MV-4-11 (cell line): ENCODE measurements around the gene RNF115.
"Not testable (repeated sequence)": the region's sequence is repeated elsewhere in the genome, so short reads cannot be mapped to it uniquely, and the experiment has no call there.

Experiments used
- DNase-seq: peaks from one replicate; lab custom pipeline; 2025; lab: John Stamatoyannopoulos, UW

RNF115 gene

GRCh38 chr1:145827966-145828365 is 4.1 kb upstream of the RNF115 start:
- DNase-seq: peak; percentile 35

DNA sequence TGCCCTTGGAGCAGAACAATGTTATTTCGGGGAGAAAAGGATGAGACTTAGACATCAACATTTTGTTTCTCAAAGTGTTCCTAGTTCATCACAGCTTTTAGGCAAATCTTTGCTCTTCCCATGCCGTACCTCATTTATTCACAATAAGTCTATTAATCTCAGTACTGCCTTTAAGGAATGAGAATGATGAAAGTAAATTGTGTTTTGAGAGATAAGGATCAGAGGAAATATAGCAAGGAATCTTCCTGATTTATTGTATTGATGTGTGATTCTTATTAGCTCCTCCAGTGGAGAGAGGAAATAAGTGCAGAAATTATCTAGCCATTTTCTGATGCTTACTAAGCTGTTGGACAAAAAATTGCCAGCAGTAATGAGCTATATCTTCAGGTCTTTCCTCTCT is 2.1 kb upstream of the RNF115 start:
- DNase-seq: peak; percentile 7

DNA sequence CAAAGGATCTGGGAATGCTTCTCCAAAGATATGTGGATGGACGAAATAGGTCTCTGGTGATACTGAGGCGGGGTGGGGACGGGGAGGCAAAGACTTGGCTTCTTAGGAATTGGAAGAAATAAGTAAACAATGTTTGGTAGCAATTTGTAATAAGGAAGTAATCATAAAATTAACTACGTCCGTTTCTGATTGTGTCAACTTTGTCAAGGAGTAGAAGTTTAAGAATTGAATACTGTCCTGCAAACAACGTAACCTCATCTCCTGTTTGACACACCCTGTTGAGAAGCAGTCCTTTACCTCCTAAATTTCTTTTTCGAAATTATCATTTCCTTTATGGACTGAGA is 576 bp upstream of the RNF115 start:
- DNase-seq: no peak

- DNase-seq: not testable (repeated sequence)
Measured at GRCh38 chr1:145822779-145823331, 1.0 kb downstream of the RNF115 start.

GRCh38 chr1:145818095-145818494 is 5.8 kb downstream of the RNF115 start:
- not testable (repeated sequence) for DNase-seq

DNA sequence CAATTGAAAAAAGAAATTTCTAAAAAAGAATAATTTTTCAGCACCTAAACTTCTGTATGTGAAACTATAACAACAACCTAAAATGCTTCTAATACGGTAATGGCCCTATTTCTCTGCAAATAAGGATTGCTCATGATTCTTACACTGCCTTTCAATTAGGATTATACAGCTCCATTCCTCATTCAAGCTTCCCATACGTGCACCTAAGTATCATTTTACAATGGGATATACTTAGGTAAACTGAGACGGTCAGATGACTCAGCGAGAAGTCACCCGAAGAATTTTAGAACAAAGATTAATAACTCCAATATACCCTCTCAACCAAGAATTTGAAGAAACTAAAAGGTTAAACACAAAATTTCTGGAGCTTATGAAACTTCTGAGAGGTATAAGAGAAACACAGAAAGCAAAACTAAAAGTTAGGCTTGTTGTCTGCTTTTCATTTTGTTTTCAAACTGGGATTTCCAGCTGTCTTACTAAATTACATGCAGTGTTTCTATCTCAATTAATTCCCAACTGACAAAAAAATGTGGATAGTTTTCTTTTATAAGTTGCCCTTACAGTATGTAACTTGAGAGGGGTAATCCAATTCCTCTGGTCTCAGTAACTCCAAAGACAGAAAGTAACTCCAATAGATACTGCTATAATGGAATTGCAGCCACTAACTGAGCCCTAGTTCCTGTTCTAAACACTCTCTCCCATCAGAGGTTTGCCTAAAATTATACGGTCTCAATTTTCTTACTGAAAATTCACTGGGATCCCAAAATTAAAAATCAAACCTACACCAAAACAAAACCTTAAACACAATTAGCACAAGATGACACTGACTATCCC is 10.7 kb downstream of the RNF115 start:
- not testable (repeated sequence) for DNase-seq

DNA sequence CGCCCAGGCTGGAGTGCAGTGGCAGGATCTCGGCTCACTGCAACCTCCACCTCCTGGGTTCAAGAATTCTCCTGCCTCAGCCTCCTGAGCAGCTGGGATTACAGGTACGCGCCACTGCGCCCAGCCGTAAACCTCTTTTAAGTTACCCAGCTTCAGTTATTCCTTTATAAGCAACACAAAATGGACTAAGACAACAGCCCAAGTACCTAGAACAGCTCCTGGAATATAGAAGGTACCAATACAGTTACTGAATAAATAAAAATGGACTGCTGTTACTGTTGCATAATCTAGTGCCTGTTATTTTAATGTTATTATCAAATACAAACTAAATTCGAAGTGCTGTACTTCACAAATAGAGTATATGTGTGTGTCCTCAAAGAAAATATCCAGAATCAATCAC is 17.1 kb downstream of the RNF115 start:
- DNase-seq: no peak

- no peak for DNase-seq
Measured at GRCh38 chr1:145806408-145806807, 17.5 kb downstream of the RNF115 start.

DNA sequence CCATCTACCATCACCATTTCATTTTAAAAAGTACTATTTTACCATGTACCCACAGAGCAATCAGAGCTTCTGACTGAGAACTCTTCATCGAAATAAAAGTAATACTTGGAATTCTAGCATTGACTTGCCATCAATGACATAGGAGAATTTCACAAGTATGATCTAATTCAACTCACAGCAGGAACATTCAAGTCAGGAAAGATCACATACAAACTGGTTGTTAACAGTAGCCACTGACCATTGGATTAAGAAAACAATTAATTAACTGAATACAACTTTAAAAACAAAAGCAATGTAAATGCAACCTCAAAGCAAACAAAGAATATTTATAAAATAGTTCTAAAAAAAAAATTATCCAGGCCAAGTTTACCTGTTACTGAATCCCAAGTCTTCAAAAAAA is 18.8 kb downstream of the RNF115 start:
- DNase-seq: no peak

GRCh38 chr1:145804235-145805045 is 19.5 kb downstream of the RNF115 start:
- peak; percentile 10 for DNase-seq

DNA sequence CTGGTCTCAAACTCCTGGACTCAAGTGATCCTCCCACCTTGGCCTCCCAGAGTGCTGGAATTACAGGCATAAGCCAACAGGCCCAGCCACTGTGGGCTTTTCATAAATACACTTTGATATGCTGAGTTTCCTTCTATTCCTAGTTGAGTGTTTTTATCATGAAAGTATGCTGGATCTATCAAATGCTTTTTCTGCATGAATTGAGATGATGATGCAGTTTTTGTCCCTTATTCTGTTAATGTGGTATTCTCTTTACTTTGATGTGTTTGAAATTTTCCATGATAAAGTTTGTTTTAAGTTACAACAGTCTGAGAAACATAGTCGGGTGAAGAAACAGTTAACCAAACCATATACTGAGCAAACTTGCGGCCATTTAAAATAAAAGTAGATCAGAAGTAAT is 24.1 kb downstream of the RNF115 start:
- no peak for DNase-seq

DNA sequence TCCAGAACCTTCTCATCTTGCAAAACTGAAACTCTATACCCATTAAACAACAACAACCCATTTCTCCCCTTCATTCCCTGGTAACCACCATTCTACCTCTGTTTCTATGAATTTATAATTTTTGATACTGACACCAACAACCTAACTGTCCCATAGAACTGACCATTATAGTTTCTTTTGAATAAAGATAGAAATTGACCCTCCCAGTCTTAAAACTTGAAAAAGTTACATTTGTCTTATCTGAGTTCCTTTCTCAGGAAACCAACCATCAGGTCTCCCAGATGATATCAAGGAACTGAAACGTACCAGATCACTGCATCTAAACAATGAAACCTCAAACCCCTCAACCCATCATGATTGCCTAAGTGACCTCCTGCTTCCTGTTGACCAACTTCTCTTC is 27.1 kb downstream of the RNF115 start:
- DNase-seq: peak; percentile 80

DNA sequence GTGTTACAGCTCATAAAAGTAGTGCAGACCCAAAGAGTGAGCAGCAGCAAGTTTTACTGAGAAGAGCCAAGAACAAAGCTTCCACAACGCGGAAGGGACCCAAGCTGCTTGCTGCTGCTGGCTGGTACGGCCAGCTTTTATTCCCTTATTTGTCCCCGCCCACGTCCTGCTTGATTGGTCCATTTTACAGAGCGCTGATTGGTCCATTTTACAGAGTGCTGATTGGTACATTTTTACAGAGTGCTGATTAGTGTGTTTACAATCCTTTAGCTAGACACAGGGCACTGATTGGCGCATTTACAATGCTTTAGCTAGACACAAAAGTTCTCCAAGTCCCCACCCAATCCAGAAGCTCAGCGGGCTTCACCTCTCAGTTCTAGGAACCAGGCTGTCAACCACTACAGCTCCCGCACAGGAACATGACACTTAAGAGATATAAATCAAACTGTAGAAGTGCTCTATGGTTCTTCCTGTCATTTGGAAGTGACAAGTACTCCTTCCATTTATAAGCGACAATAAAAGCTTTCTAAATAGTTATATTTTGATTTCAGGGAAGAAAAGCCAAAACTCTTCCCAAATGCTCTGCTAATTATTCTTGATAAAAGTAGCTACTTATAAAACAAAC is 28.5 kb downstream of the RNF115 start:
- no peak for DNase-seq

DNA sequence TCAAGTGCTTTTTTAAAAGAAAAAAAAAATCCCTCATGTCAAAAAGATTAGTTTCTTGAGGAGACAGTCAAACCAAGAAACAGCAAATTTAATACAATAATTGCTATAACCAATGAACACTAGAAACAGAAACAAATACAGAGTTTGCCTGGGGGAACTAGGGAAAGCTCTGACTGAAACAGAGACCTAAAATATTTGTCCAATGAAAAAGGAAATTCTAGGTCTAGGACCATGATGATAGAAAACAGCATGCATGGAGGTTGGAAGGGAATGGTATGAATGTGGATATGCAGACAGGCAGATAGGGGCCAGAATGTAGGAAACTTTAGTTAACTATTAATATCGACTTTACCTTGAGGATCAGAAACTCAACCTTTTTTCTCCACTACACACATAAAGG is 31.4 kb downstream of the RNF115 start:
- no peak for DNase-seq

GRCh38 chr1:145791860-145792259 is 32.0 kb downstream of the RNF115 start:
- DNase-seq: not testable (repeated sequence)

DNA sequence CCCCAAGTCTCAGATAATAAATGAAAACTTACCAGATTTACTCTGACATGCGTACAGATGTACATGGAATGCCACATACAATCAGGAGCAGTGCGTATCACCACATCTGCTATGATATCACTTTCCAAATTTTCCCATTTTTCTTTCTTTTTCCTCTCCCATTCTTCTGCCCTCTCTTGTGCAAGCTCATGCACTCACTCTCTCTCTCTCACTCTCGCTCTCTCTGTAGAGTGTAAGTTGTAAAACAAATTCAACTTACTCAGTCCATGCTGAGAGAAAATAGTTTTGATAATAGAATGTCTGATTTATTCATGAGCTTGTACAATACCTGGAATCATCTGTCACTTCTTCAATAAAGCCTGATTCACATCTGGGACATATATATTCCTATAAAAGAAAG is 35.3 kb downstream of the RNF115 start:
- no peak for DNase-seq

GRCh38 chr1:145786271-145786670 is 37.6 kb downstream of the RNF115 start:
- no peak for DNase-seq

GRCh38 chr1:145785547-145785946 is 38.3 kb downstream of the RNF115 start:
- DNase-seq: no peak

GRCh38 chr1:145784409-145784808 is 39.5 kb downstream of the RNF115 start:
- DNase-seq: no peak

DNA sequence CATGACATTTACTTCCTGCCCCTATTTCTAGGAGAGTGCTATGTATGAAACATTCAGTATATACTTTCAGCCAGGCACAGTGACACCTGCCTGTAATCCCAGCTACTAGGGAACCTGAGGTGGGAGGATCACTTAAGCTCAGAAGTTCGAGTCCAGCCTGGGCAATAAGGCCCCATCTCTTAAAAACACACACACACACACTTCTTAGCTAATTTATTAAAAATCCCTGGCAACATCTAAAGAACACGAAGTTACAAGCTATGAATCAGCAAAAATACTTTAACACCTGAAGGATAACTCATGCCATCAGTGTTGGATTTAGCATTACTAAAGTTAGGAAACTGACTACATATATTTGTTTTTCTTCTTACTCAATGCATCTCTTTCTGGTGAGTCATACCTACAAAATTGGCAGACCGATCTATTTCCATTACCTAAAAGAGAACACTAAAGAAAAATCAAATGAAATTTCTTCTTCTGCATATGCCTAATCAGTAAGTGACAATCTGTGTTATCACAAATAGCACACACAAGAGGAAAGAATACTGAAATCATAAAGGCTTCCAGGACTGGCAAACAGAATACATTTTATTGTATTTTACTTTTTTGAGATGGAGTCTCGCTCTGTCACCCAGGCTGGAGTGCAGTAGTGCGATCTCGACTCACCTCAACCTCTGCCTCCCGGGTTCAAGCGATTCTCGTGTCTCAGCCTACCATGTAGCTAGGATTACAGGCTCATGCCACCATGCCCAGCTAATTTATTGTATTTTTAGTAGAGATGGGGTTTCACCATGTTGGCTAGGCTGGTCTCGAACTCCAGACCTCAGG is 41.4 kb downstream of the RNF115 start:
- no peak for DNase-seq

GRCh38 chr1:145778146-145778540 is 45.8 kb downstream of the RNF115 start:
- no peak for DNase-seq
